HepG2 (cell line): Measurements from ENCODE around the gene EIF3J. TPM values are rescaled to one million over a fixed set of nuclear protein-coding genes. Genes with fewer than 3 reads are reported as not detected.

ENCODE experiments used
- HCFC1 ChIP-seq: fragments of 150-350 bp; IDR thresholded peaks from 2 replicates; pipeline ENCODE4 v1.6.1; 2014; ENCODE audit warnings: low read depth, low read length
- HMGA1 ChIP-seq: sonication (generic); formaldehyde crosslinking; conservative IDR thresholded peaks from 2 replicates; pipeline ENCODE4 v1.4.0; 2020; ENCODE audit warnings: missing genetic modification reagents
- HOXA5 ChIP-seq: sonication (generic); formaldehyde crosslinking; IDR thresholded peaks from 2 replicates; pipeline ENCODE4 v1.4.0; 2020; ENCODE audit warnings: missing genetic modification reagents
- MLX ChIP-seq: IDR thresholded peaks from 2 replicates; pipeline ENCODE4 v1.6.1; 2016
- NRL ChIP-seq: sonication (generic); formaldehyde crosslinking; IDR thresholded peaks from 2 replicates; pipeline ENCODE4 v1.5.0; 2020; ENCODE audit warnings: missing genetic modification reagents, mild to moderate bottlenecking, moderate library complexity, borderline replicate concordance
- SRF ChIP-seq: IDR thresholded peaks from 2 replicates; pipeline ENCODE4 v1.6.1; 2011; ENCODE audit warnings: mild to moderate bottlenecking, low read depth, low read length, moderate library complexity
- STAT6 ChIP-seq: sonication (generic); formaldehyde crosslinking; IDR thresholded peaks from 2 replicates; pipeline ENCODE4 v1.4.0; 2020; ENCODE audit warnings: missing genetic modification reagents, mild to moderate bottlenecking, borderline replicate concordance
- TRIM22 ChIP-seq: fragments of 450-650 bp; IDR thresholded peaks from 2 replicates; pipeline ENCODE4 v1.6.1; 2017
- ZHX2 ChIP-seq, 2 experiments: sonication (generic) in 1 of 2; formaldehyde crosslinking in 1 of 2; IDR thresholded peaks; 2 replicates each; pipeline versions ENCODE4 v1.6.1 to v1.9.0; 2014 to 2022; ENCODE audit warnings: antibody characterized with exemption in 1 of 2, borderline replicate concordance in 1 of 2, inconsistent platforms in 1 of 2, low read depth in 1 of 2, missing genetic modification reagents in 1 of 2
- ZNF317 ChIP-seq: sonication (generic); formaldehyde crosslinking; IDR thresholded peaks from 2 replicates; pipeline ENCODE4 v1.5.0; 2020; ENCODE audit warnings: mild to moderate bottlenecking, missing genetic modification reagents
- ZNF331 ChIP-seq: sonication (generic); formaldehyde crosslinking; IDR thresholded peaks from 2 replicates; pipeline ENCODE4 v1.4.0; 2020; ENCODE audit warnings: missing genetic modification reagents
- ZNF513 ChIP-seq: sonication (generic); formaldehyde crosslinking; conservative IDR thresholded peaks from 2 replicates; pipeline ENCODE4 v1.5.0; 2020; ENCODE audit warnings: missing genetic modification reagents
- ZNF670 ChIP-seq: sonication (generic); formaldehyde crosslinking; IDR thresholded peaks from 2 replicates; pipeline ENCODE4 v1.8.0; 2022; ENCODE audit warnings: mild to moderate bottlenecking, missing genetic modification reagents, borderline replicate concordance
- ZNF704 ChIP-seq: sonication (generic); formaldehyde crosslinking; IDR thresholded peaks from 2 replicates; pipeline ENCODE4 v1.8.1; 2023; ENCODE audit warnings: mild to moderate bottlenecking, inconsistent platforms, moderate library complexity, missing genetic modification reagents, borderline replicate concordance
- ZSCAN30 ChIP-seq: sonication (generic); formaldehyde crosslinking; IDR thresholded peaks from 2 replicates; pipeline ENCODE4 v1.5.0; 2020; ENCODE audit warnings: mild to moderate bottlenecking, missing genetic modification reagents
- polyA plus RNA-seq, 8 experiments: library from polyadenylated mRNA; depleted of rRNA in 3 of 8; stranded (reverse) in 7 of 8; unstranded in 1 of 8; fragments of >200 nt; fragmentation: Illumina TruSeq in 4 of 8; extraction: Trizol in 4 of 8; gene quantifications; 2 replicates each; pipeline versions ENCODE4 v1.2.1 to v1.2.3, GENCODE V29; 2011 to 2016; ENCODE audit warnings: low read depth in 4 of 8, missing spikeins in 1 of 8, mixed read lengths in 1 of 8; ENCODE audit not compliant: insufficient read depth in 1 of 8
- total RNA-seq, 5 experiments: library from RNA; depleted of rRNA; stranded (reverse); fragments of >200 nt; fragmentation: Illumina TruSeq; extraction: Trizol; gene quantifications; 2 replicates each; pipeline ENCODE4 v1.2.3, GENCODE V29; 2016; ENCODE audit warnings: low read depth in 1 of 5

Gene EIF3J
- total and polyA plus RNA-seq, 2 of the 13 experiments (the other 11 are each of a cell fraction or from before 2014, with no cell fraction given) = 51.7 to 69.2 TPM

- TF ChIP-seq SRF (no peak), NRL (CRISPR knock-in tag) (peak; percentile 91), ZNF317 (CRISPR knock-in tag) (peak; percentile 40; the same call in 1 of the 2 replicates), ZHX2 (IDR thresholded peaks at IDR 0.05; ENCODE audit: low read depth) (no peak), ZHX2 (CRISPR knock-in tag; IDR thresholded peaks at IDR 0.05; ENCODE audit: borderline replicate concordance) (no peak), ZNF513 (CRISPR knock-in tag) (no peak), ZSCAN30 (CRISPR knock-in tag) (no peak; the same call in 1 of the 2 replicates), ZNF704 (CRISPR knock-in tag) (no peak), MLX (CRISPR knock-in tag) (no peak; the same call in 1 of the 2 replicates), HOXA5 (CRISPR knock-in tag) (peak; percentile 72), ZNF331 (CRISPR knock-in tag) (0 out of 2 replicates have a peak, but pooled peaks have one; percentile 23), TRIM22 (no peak), HCFC1 (no peak), STAT6 (CRISPR knock-in tag) (no peak), HMGA1 (CRISPR knock-in tag) (no peak), ZNF670 (CRISPR knock-in tag) (0 out of 2 replicates have a peak, but pooled peaks have one; percentile 51)
These were observed 515 bp upstream of the EIF3J start (continued) for GRCh38 chr15:44536302-44536961.
